Fibroblast of skin of left quadriceps (primary cell): ENCODE data around the gene HECW1.
A peak's percentile ranks its signal among the peaks of the same experiment; 100 is the strongest.
"Not testable (repeated sequence)": the region's sequence is repeated elsewhere in the genome, so short reads cannot be mapped to it uniquely, and the experiment has no call there.

Experiments used
- DNase-seq, 2 experiments: peaks; one replicate each; pipeline ENCODE4 v3.0.0-alpha.2; 2013; ENCODE audit warnings: low read depth in 2 of 2

The HECW1 gene

GRCh38 chr7:43112459-43112940 lies at the start of gene HECW1:
Gene HECW1 (plus strand): TSS chr7:43112647. CDS start chr7:43243906, 131,259 bp downstream.
- DNase-seq, result no peak

GRCh38 chr7:43071604-43072003 lies 40.8 kb upstream of the HECW1 start:
- no peak for DNase-seq

GRCh38 chr7:43072530-43072929 lies 39.9 kb upstream of the HECW1 start:
- DNase-seq, result no peak

GRCh38 chr7:43073811-43074210 lies 38.6 kb upstream of the HECW1 start:
- not testable (repeated sequence) for DNase-seq

- peak in 1 of 2 experiments; percentile 10 for DNase-seq
Measured at GRCh38 chr7:43076189-43076605, 36.2 kb upstream of the HECW1 start.

- no peak for DNase-seq
Measured at GRCh38 chr7:43076606-43077005, 35.8 kb upstream of the HECW1 start.

GRCh38 chr7:43077285-43077684 lies 35.2 kb upstream of the HECW1 start:
- DNase-seq, result no peak

GRCh38 chr7:43077732-43078391 lies 34.6 kb upstream of the HECW1 start:
- no peak for DNase-seq

GRCh38 chr7:43078794-43079193 lies 33.7 kb upstream of the HECW1 start:
- no peak for DNase-seq

- no peak for DNase-seq
Measured at GRCh38 chr7:43081603-43082002, 30.8 kb upstream of the HECW1 start.

- DNase-seq, result peak; percentile 11 to 14
Measured at GRCh38 chr7:43083106-43083505, 29.3 kb upstream of the HECW1 start.

- no peak for DNase-seq
Measured at GRCh38 chr7:43085017-43085416, 27.4 kb upstream of the HECW1 start.

GRCh38 chr7:43085992-43086391 lies 26.5 kb upstream of the HECW1 start:
- no peak for DNase-seq

GRCh38 chr7:43092819-43093218 lies 19.6 kb upstream of the HECW1 start:
- no peak for DNase-seq

- no peak for DNase-seq
Measured at GRCh38 chr7:43096875-43097274, 15.6 kb upstream of the HECW1 start.

- no peak for DNase-seq
Measured at GRCh38 chr7:43099750-43100149, 12.7 kb upstream of the HECW1 start.

GRCh38 chr7:43104874-43105520 lies 7.5 kb upstream of the HECW1 start:
- peak; percentile 50 to 61 for DNase-seq

GRCh38 chr7:43105521-43106120 lies 6.8 kb upstream of the HECW1 start:
- no peak for DNase-seq

- peak in 1 of 2 experiments; percentile 31 for DNase-seq
Measured at GRCh38 chr7:43108255-43109011, 4.0 kb upstream of the HECW1 start.

GRCh38 chr7:43110791-43111535 lies 1.5 kb upstream of the HECW1 start:
- DNase-seq, result no peak
